BJ (cell line): ENCODE results near the gene PLEKHM2. TPM values are rescaled to one million over a fixed set of nuclear protein-coding genes. Genes with fewer than 3 reads are reported as not detected.

Experiments used
- CTCF ChIA-PET: fragments of 350-600 bp; formaldehyde crosslinking; extraction: SDS; loops from one replicate; lab custom pipeline; 2021; ENCODE audit warnings: antibody characterized with exemption, inconsistent platforms; lab: Yijun Ruan, JAX
- POLR2A ChIA-PET: fragments of 300-600 bp; sonication (Branson Sonifier 250); formaldehyde crosslinking; extraction: SDS; loops from one replicate; lab custom pipeline; 2021; ENCODE audit warnings: antibody characterized with exemption; lab: Charles Lee
- DNase-seq: peaks from one replicate; pipeline ENCODE4 v3.0.0-alpha.2; 2011; ENCODE audit warnings: low read depth
- H3K27me3 ChIP-seq: 2 replicates; pipeline ENCODE4 v1.6.0; 2011; ENCODE audit warnings: low read length; ENCODE audit not compliant: control insufficient read depth, insufficient read depth
- H3K36me3 ChIP-seq: 2 replicates; pipeline ENCODE4 v1.5.1; 2011; ENCODE audit warnings: low read length; ENCODE audit not compliant: control insufficient read depth, insufficient read depth
- H3K4me3 ChIP-seq: 2 replicates; pipeline ENCODE4 v1.5.1; 2011; ENCODE audit warnings: low read depth, mild to moderate bottlenecking, control low read depth, low read length
- CTCF ChIP-seq: IDR thresholded peaks from 2 replicates; pipeline ENCODE4 v1.5.1; 2011; ENCODE audit warnings: low read depth, mild to moderate bottlenecking, control low read depth, inconsistent platforms, low read length, moderate library complexity; ENCODE audit not compliant: insufficient read depth
- polyA plus RNA-seq: library from polyadenylated mRNA; depleted of rRNA; stranded (reverse); fragments of >200 nt; gene quantifications from 2 replicates; pipeline ENCODE4 v1.2.3, GENCODE V29; 2011

The PLEKHM2 gene
- polyA plus RNA-seq, 1 experiment = 58.3 TPM

DNA sequence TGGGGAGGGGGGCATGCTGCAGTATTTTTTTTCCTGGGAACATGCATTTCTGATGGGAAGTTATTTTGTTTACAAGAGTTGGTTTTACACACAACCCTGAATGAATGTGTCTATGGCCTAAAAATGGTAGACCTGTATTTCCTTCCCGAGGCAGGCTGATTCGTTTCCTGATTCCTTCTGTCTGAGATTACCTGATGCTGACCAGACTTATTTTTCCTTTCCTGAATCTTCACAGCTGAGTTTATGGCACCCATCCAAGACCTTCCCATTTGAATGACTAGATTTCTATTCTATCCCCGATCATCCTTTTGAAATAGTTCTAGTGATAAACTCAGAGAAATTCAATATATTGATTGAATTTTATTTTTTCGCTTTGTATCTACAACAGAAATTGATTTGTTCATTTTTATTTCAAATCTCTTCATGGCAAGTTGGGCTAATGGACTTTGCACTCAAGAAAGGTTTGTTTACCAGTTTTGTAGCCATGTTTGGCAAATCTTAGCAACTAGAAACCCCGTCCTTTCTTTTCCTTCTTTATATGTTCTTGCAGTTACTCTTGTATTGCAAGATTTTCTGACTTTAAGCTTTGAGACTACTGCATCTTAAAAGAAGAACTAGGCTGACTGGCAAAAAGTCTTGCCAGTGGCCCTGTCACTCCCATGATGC is 15.9 kb upstream of the PLEKHM2 start:
- H3K27me3 ChIP-seq = no peaks in the 10 kb centered on the region
- H3K36me3 ChIP-seq = no peaks in the 10 kb centered on the region
- CTCF ChIA-PET = interaction anchor here (0.6 kb wide), 1 partner anchor 9 kb away, joined by 3 read pairs; no protein-coding TSS in a partner anchor
- POLR2A ChIA-PET = no interaction called here
- no peak for TF ChIP-seq CTCF
- DNase-seq = no peak
- no peak overlapping the region for H3K4me3 ChIP-seq

DNA sequence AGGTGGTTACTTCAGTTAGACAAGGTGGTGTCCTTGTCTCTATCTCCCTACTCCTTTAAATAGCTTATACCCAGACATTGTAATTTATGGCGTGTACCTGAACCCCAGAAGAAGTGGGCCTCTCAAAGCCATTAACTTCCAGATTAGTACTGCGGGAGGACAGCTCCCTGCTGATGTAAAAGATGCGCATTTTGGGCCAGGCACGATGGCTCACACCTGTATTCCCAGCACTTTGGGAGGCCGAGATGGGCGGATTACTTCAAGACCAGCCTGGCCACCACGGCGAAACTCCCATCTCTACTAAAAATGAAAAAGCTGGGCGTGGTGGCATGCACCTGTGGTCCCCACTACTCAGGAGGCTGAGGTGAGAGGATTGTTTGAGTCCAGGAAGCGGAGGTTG is 15.0 kb upstream of the PLEKHM2 start:
- Histone ChIP-seq H3K4me3 (no peak overlapping the region), H3K27me3 (no peaks in the 10 kb centered on the region), H3K36me3 (no peaks in the 10 kb centered on the region)
- no peak for DNase-seq
- no peak for TF ChIP-seq CTCF
- ChIA-PET CTCF (interaction anchor here (1.2 to 1.6 kb wide), 2 partner anchors 9 to 11 kb away, joined by 3 read pairs; no protein-coding TSS in a partner anchor), POLR2A (no interaction called here)

- CTCF ChIA-PET = interaction anchor here (1.2 to 1.6 kb wide), 2 partner anchors 10 to 11 kb away, joined by 3 read pairs; no protein-coding TSS in a partner anchor
- no peak for DNase-seq
- Histone ChIP-seq H3K4me3 (no peak overlapping the region), H3K27me3 (no peaks in the 10 kb centered on the region), H3K36me3 (no peaks in the 10 kb centered on the region)
- no peak for TF ChIP-seq CTCF
- POLR2A ChIA-PET = no interaction called here
These were observed 14.3 kb upstream of the PLEKHM2 start for GRCh38 chr1:15669864-15670263.

DNA sequence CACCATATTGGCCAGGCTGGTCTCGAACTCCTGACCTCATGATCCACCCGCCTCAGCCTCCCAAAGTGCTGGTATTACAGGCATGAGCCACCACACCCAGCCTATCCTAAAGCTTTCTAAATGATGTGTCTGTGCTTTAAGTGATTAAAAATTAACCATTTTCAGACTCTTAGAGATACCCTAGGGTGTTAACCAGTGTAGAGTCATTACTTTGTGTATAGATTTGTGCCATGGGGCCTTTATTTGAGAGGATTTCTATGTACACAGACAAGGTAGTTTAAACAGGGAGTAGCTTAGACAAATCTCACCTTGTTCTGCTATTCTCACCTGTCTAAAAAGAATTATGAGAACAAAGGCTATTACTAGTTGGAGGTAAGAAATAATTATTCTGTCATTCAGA is 12.7 kb upstream of the PLEKHM2 start:
- no peaks in the 10 kb centered on the region for H3K27me3 ChIP-seq
- no peak overlapping the region for H3K4me3 ChIP-seq
- CTCF ChIA-PET = no interaction called here
- POLR2A ChIA-PET = no interaction called here
- no peak for TF ChIP-seq CTCF
- no peaks in the 10 kb centered on the region for H3K36me3 ChIP-seq
- no peak for DNase-seq

DNA sequence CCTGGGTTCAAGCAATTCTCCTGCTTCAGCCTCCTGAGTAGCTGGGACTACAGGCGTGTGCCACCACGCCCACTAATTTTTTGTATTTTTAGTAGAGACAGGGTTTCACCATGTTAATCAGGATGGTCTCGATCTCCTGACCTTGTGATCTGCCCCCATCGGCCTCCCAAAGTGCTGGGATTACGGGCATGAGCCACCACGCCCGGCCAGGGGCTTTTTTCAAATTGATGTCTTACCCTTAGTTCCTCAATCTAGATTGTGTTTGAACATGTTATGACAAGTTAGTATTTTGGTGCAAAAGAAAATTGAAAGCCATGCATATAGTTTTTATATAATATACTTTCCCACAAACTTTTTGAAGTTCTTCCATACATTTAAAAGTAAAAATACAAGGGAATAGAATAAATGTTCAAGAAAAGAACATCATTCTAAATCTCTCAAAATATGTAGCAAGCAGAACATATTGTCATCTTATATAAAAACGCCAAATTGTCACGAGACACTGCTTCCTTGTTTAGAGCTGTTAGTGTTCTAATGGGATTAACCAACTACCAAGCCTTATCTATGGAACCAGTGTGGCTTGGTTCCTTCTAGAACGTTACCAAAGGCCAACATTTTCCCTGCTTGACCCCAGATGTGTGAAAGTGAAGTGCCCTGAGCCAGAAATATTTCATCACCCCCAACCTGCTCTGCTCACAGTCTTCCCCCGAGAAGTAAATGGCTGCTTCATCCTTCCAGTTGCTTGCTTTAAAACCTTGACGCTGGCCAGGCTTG is 9.5 kb upstream of the PLEKHM2 start:
- Histone ChIP-seq H3K27me3 (no peaks in the 10 kb centered on the region), H3K4me3 (no peak overlapping the region), H3K36me3 (no peaks in the 10 kb centered on the region)
- no peak for DNase-seq
- TF ChIP-seq CTCF = no peak
- ChIA-PET CTCF (no interaction called here), POLR2A (no interaction called here)
